AG10803 (cell line): ENCODE measurements around the gene MDM1.

Experiments used
- DNase-seq: peaks from one replicate; pipeline ENCODE4 v3.0.0; 2010; ENCODE audit warnings: low read depth
- H3K4me3 ChIP-seq: 2 replicates; pipeline ENCODE4 v1.5.1; 2011; ENCODE audit warnings: mild to moderate bottlenecking, low read length, control low read depth
- TF ChIP-seq, protein P1 (sequence below): conservative IDR thresholded peaks from 2 replicates; pipeline ENCODE4 v1.5.1; 2011; ENCODE audit warnings: mild to moderate bottlenecking, low read length, control low read depth, inconsistent platforms

The MDM1 gene

DNA sequence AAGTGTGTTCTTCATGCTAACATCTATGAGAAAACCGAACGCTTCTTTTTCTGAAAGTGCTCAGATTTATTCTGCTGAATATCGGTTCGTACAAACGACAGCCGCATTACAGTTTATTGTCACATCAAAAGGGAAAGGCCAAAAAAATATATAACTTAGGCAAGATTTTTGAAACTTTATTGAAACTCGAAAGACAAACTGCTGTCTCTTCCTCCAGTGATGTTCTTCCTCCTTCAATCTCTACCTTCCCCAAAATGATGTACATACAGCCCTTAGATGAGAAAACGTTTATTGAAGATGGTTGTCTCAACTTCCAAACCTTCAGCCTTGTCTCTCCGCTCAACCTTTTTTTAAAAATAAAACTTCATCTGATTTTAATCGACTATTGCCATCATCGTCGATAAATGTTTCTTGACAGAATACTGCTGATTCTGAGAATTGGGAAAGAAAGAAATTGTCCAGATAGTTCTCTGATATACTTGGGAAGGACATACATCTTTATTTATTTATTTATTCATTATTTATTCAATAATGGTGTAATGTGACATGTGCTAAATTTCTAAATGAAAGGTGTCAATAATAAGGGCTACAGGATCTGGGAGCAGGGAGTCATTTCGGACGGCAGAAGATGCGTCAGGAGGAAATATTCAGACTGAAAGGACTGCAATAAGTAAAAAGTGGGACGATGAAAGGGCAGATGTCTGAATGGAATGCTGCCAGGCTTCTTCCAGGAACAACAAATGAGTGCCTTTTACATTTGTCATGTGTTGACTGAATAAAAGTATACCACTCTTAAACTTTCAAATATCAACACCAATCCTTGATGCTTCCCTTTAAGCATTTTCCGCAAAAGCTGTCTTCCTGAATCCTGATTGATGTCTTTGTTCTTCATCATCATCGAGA, 817 bp upstream of the MDM1 start:
- TF ChIP-seq, protein P1, sequence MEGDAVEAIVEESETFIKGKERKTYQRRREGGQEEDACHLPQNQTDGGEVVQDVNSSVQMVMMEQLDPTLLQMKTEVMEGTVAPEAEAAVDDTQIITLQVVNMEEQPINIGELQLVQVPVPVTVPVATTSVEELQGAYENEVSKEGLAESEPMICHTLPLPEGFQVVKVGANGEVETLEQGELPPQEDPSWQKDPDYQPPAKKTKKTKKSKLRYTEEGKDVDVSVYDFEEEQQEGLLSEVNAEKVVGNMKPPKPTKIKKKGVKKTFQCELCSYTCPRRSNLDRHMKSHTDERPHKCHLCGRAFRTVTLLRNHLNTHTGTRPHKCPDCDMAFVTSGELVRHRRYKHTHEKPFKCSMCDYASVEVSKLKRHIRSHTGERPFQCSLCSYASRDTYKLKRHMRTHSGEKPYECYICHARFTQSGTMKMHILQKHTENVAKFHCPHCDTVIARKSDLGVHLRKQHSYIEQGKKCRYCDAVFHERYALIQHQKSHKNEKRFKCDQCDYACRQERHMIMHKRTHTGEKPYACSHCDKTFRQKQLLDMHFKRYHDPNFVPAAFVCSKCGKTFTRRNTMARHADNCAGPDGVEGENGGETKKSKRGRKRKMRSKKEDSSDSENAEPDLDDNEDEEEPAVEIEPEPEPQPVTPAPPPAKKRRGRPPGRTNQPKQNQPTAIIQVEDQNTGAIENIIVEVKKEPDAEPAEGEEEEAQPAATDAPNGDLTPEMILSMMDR, result no peak
- peak; percentile 60 for DNase-seq
- H3K4me3 ChIP-seq, result peak overlapping the region; percentile 72

DNA sequence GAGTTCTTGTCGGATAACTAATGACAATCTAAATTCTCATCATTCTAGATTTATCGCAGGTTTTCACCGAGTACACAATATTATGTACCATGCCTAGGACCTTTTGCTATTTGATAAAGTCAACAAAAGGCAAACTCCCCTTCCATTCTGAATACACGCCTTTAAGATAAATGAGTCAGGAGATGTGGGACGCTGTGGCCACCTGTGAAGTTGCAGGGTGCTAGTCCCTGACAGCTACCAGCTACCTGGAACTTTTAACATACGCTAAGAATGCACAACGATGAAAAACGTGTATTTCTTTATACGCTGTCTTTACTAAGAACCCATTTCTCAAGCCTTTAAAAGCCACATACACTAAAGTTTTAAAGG, 678 bp downstream of the MDM1 start:
- peak overlapping the region; percentile 72 for H3K4me3 ChIP-seq
- no peak for DNase-seq
- TF ChIP-seq, protein P1, result no peak

DNA sequence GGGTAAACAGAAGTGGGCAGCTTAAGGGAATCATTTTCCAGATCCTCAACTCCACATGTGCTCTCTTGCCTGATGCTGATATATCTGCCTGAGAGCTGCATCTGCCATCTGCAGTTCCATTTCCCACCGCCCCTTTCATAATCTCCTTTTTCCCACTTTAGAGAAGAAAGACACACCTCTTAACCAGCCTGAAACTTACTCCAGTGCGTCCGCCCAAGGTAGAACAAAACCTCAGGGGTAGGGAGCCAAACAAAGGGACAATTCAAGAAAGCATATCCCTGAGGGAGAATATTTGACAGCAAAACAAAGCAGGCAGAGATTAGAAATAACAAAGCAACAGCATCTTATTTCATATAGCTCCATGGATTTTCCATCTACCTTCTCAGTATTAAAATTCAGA, 4.3 kb downstream of the MDM1 start:
- no peak overlapping the region for H3K4me3 ChIP-seq
- TF ChIP-seq, protein P1, result no peak
- no peak for DNase-seq

DNA sequence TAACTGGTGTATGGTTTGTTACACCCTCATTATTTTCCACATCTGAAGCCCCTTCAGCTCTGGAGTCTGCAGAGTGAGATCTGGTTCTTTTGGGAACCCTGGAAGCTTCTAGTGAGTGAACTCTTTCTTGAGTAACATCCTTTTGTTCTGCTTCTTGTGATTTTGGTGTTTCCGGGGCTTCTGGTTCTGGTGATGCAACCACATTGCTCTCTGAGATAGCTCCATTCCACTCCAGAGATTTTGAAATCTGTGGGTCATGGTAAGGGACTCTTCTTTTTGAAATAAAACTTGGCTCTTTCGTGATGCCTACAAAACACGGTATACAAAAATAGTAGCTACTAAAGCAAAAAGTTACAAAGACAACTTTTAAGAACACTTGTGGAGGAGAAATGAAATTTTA, 5.4 kb downstream of the MDM1 start:
- DNase-seq, result peak; percentile 21
- TF ChIP-seq, protein P1, result no peak
- H3K4me3 ChIP-seq, result no peak overlapping the region

DNA sequence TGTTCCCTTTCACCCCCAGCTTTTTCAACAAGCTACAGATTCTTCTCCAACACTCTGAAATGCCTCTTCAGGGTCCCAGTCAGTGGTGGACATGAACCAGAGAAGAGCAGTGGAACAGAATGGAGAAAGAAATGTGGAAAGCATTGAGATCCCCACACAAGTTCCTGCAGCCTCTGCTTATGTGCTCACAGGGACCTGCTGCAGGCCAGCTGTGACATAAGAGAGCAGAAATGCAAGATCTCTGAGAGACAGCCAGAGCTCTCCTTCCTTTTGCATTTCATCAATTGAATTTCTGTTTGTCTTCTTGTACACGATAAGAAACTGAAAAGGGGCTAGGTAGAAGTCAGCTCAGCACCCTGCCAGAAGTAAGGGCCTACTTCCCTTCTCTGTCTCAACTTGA, 6.2 kb downstream of the MDM1 start:
- DNase-seq, result no peak
- TF ChIP-seq, protein P1, result no peak
- H3K4me3 ChIP-seq, result no peak overlapping the region

DNA sequence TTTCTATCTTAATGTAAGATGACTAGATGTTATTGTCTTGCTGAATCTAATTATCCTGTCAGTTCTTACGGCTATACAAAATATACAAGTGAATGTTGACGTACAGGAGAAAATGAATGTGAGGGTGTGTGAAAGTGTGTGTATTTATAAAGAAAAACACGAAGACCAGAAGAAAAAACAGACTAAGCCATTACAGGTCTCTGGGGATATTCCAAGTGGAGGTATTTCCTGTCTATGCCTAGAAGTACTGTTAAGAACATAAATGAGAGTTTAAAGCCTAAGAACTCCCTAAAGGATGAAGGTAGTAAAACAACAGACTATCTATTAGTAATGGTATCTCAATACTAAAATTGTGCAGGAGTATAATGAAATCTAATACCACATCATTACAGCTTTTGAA, 7.6 kb downstream of the MDM1 start:
- DNase-seq, result no peak
- TF ChIP-seq, protein P1, result no peak
- no peak overlapping the region for H3K4me3 ChIP-seq

DNA sequence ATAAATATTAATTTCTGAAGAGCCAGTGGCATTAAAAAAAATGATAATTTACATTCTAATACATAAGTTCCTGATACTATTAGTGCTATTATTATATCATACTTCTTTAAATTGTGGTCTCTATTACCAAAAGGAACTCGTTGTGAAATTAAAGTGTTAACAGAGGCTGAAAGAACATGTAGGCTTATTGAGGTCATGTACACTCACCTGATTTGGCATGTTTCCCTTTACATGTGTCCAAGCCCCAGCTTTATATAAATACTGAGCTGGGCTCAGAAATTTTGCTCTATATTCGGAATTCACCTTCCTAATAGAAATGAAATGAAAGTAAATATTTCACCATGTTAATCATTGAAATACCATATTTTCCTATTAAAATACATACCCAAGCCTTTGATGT, 11.0 kb downstream of the MDM1 start:
- H3K4me3 ChIP-seq, result no peak overlapping the region
- TF ChIP-seq, protein P1, result no peak
- DNase-seq, result no peak
